Trophoblast cell (in vitro differentiated cells and primary cell): ENCODE data around the gene RAB3C.
"Not testable (repeated sequence)": the region's sequence is repeated elsewhere in the genome, so short reads cannot be mapped to it uniquely, and the experiment has no call there.

Experiments used
- DNase-seq, 2 donors: peaks; one replicate each; pipeline ENCODE4 v3.0.0-alpha.2; 2016
- H2AFZ ChIP-seq: 2 replicates; pipeline ENCODE4 v1.6.1; 2013; ENCODE audit warnings: low read length, moderate library complexity, mild to moderate bottlenecking; ENCODE audit not compliant: insufficient read depth, poor library complexity
- H2AK5ac ChIP-seq: 2 replicates; pipeline ENCODE4 v1.6.1; 2013; ENCODE audit warnings: mild to moderate bottlenecking, low read length
- H2BK120ac ChIP-seq: 2 replicates; pipeline ENCODE4 v1.6.1; 2013; ENCODE audit warnings: low read length, mild to moderate bottlenecking, moderate library complexity; ENCODE audit not compliant: insufficient read depth, poor library complexity
- H2BK12ac ChIP-seq: 2 replicates; pipeline ENCODE4 v1.6.1; 2013; ENCODE audit warnings: mild to moderate bottlenecking, low read length, moderate library complexity
- H2BK5ac ChIP-seq: 2 replicates; pipeline ENCODE4 v1.6.1; 2013; ENCODE audit warnings: low read length, low read depth, moderate library complexity, mild to moderate bottlenecking; ENCODE audit not compliant: poor library complexity
- H3K14ac ChIP-seq: 2 replicates; pipeline ENCODE4 v1.6.1; 2013; ENCODE audit warnings: mild to moderate bottlenecking, low read length
- H3K18ac ChIP-seq: 2 replicates; pipeline ENCODE4 v1.6.1; 2013; ENCODE audit warnings: mild to moderate bottlenecking, low read length
- H3K23ac ChIP-seq: 2 replicates; pipeline ENCODE4 v1.6.1; 2013; ENCODE audit warnings: low read length
- H3K27ac ChIP-seq: 2 replicates; pipeline ENCODE4 v1.5.1; 2013; ENCODE audit warnings: low read depth, mild to moderate bottlenecking, inconsistent platforms, low read length, moderate library complexity
- H3K27me3 ChIP-seq: 2 replicates; pipeline ENCODE4 v1.6.1; 2013; ENCODE audit warnings: inconsistent platforms, mild to moderate bottlenecking, low read length, moderate library complexity; ENCODE audit not compliant: insufficient read depth
- H3K36me3 ChIP-seq, 2 experiments: 1 replicate in 1 of 2; 2 replicates in 1 of 2; pipeline ENCODE4 v1.6.1; 2013; ENCODE audit warnings: low read length in 2 of 2, mild to moderate bottlenecking in 2 of 2, moderate library complexity in 1 of 2; ENCODE audit not compliant: insufficient read depth in 2 of 2, control insufficient read depth in 1 of 2
- H3K4ac ChIP-seq: 2 replicates; pipeline ENCODE4 v1.6.1; 2013; ENCODE audit warnings: low read depth, mild to moderate bottlenecking, low read length, moderate library complexity
- H3K4me1 ChIP-seq, 2 experiments: 1 replicate in 1 of 2; 2 replicates in 1 of 2; pipeline ENCODE4 v1.6.1; 2013; ENCODE audit warnings: low read length in 2 of 2, mild to moderate bottlenecking in 2 of 2, moderate library complexity in 1 of 2; ENCODE audit not compliant: insufficient read depth in 2 of 2, control insufficient read depth in 1 of 2
- H3K4me2 ChIP-seq: 2 replicates; pipeline ENCODE4 v1.6.1; 2013; ENCODE audit warnings: inconsistent platforms, mild to moderate bottlenecking, low read length, moderate library complexity
- H3K4me3 ChIP-seq: 2 replicates; pipeline ENCODE4 v1.5.1; 2013; ENCODE audit warnings: mild to moderate bottlenecking, low read depth, low read length, inconsistent platforms
- H3K79me1 ChIP-seq: one replicate; pipeline ENCODE4 v1.6.1; 2013; ENCODE audit warnings: low read length
- H3K79me2 ChIP-seq: 2 replicates; pipeline ENCODE4 v1.6.1; 2013; ENCODE audit warnings: low read length, mild to moderate bottlenecking; ENCODE audit not compliant: control insufficient read depth, insufficient read depth, poor library complexity
- H3K9ac ChIP-seq: 2 replicates; pipeline ENCODE4 v1.6.1; 2013; ENCODE audit warnings: mild to moderate bottlenecking, low read length
- H3K9me3 ChIP-seq: 2 replicates; pipeline ENCODE4 v1.6.1; 2013; ENCODE audit warnings: low read depth, mild to moderate bottlenecking, control low read depth, inconsistent platforms, low read length; ENCODE audit not compliant: insufficient read depth
- H4K12ac ChIP-seq: 2 replicates; pipeline ENCODE4 v1.6.1; 2013; ENCODE audit warnings: low read depth, mild to moderate bottlenecking, low read length, moderate library complexity
- H4K8ac ChIP-seq: 2 replicates; pipeline ENCODE4 v1.6.1; 2013; ENCODE audit warnings: low read depth, mild to moderate bottlenecking, low read length, moderate library complexity
- H4K91ac ChIP-seq: one replicate; pipeline ENCODE4 v1.6.1; 2013; ENCODE audit warnings: low read depth, mild to moderate bottlenecking, low read length, moderate library complexity
- WGBS: extraction: QIAGEN DNeasy Blood & Tissue Kit; methylation state at CpG from one replicate; pipeline ENCODE4 v1.1.7; 2013; ENCODE audit warnings: missing lambda C conversion rate; ENCODE audit not compliant: insufficient read length, insufficient coverage; ENCODE audit errors: extremely low coverage; 5-methylcytosine and 5-hydroxymethylcytosine counted together

The RAB3C gene

GRCh38 chr5:58708456-58708855 lies 125.6 kb downstream of the RAB3C start:
- no peaks in the 10 kb centered on the region for H3K79me2 ChIP-seq
- H3K4me1 ChIP-seq = no peaks in the 10 kb centered on the region
- no peak overlapping the region for H4K12ac ChIP-seq
- H3K27me3 ChIP-seq = no peaks in the 10 kb centered on the region
- H2BK12ac ChIP-seq = no peak overlapping the region
- no peaks in the 10 kb centered on the region for H3K79me1 ChIP-seq
- H2AFZ ChIP-seq = no peak overlapping the region
- no peak overlapping the region for H4K8ac ChIP-seq
- H3K18ac ChIP-seq = no peak overlapping the region
- H4K91ac ChIP-seq = no peak overlapping the region
- H3K4me3 ChIP-seq = no peak overlapping the region
- H3K9me3 ChIP-seq = no peaks in the 10 kb centered on the region
- DNase-seq = no peak
- no peak overlapping the region for H3K9ac ChIP-seq
- no peak overlapping the region for H2AK5ac ChIP-seq
- H3K36me3 ChIP-seq = no peaks in the 10 kb centered on the region
- no peak overlapping the region for H3K14ac ChIP-seq
- no peak overlapping the region for H3K23ac ChIP-seq
- no peak overlapping the region for H2BK5ac ChIP-seq
- H3K4ac ChIP-seq = no peak overlapping the region
- no peak overlapping the region for H3K27ac ChIP-seq
- no peak overlapping the region for H2BK120ac ChIP-seq
- no CpG with 5 or more reads among the region's 1 CpG for WGBS
- no peak overlapping the region for H3K4me2 ChIP-seq

- H4K91ac ChIP-seq, H3K4ac ChIP-seq, H3K4me1 ChIP-seq, H3K36me3 ChIP-seq, H3K27me3 ChIP-seq, H2AFZ ChIP-seq, H3K18ac ChIP-seq, H3K27ac ChIP-seq, H3K14ac ChIP-seq, H3K79me2 ChIP-seq, DNase-seq, H3K23ac ChIP-seq, H3K9ac ChIP-seq, H2BK5ac ChIP-seq, H3K9me3 ChIP-seq, H3K4me2 ChIP-seq, H2BK120ac ChIP-seq, H4K12ac ChIP-seq, H3K4me3 ChIP-seq, H2BK12ac ChIP-seq, H2AK5ac ChIP-seq, H4K8ac ChIP-seq, H3K79me1 ChIP-seq: not testable (repeated sequence)
- no CpG with 5 or more reads among the region's 8 CpGs for WGBS
Observed at GRCh38 chr5:58710425-58710824, 127.5 kb downstream of the RAB3C start.

GRCh38 chr5:58710871-58711270 lies 128.0 kb downstream of the RAB3C start:
- Histone ChIP-seq H4K12ac (no peak overlapping the region), H3K4me1 (no peaks in the 10 kb centered on the region), H3K27ac (no peak overlapping the region), H3K18ac (no peak overlapping the region), H2BK120ac (no peak overlapping the region), H3K4me3 (no peak overlapping the region), H2BK5ac (no peak overlapping the region), H3K79me1 (no peaks in the 10 kb centered on the region), H2AK5ac (no peak overlapping the region), H4K91ac (no peak overlapping the region), H3K36me3 (no peaks in the 10 kb centered on the region), H2AFZ (no peak overlapping the region), H4K8ac (no peak overlapping the region), H3K27me3 (no peaks in the 10 kb centered on the region), H3K14ac (no peak overlapping the region), H3K79me2 (no peaks in the 10 kb centered on the region), H3K9ac (no peak overlapping the region), H3K4ac (no peak overlapping the region), H3K23ac (no peak overlapping the region), H2BK12ac (no peak overlapping the region), H3K4me2 (no peak overlapping the region), H3K9me3 (no peaks in the 10 kb centered on the region)
- DNase-seq = no peak
- no CpG with 5 or more reads among the region's 3 CpGs for WGBS

GRCh38 chr5:58711965-58712364 lies 129.1 kb downstream of the RAB3C start:
- no peak overlapping the region for H2BK12ac ChIP-seq
- H3K36me3 ChIP-seq = no peaks in the 10 kb centered on the region
- H3K27me3 ChIP-seq = no peaks in the 10 kb centered on the region
- H3K79me1 ChIP-seq = no peaks in the 10 kb centered on the region
- no peak overlapping the region for H3K23ac ChIP-seq
- H4K91ac ChIP-seq = no peak overlapping the region
- H3K4me3 ChIP-seq = no peak overlapping the region
- H4K8ac ChIP-seq = no peak overlapping the region
- H3K14ac ChIP-seq = no peak overlapping the region
- WGBS = no CpG with 5 or more reads among the region's 5 CpGs
- no peak overlapping the region for H2BK120ac ChIP-seq
- no peak for DNase-seq
- no peak overlapping the region for H3K27ac ChIP-seq
- H2AFZ ChIP-seq = no peak overlapping the region
- no peaks in the 10 kb centered on the region for H3K4me1 ChIP-seq
- H3K18ac ChIP-seq = no peak overlapping the region
- H3K79me2 ChIP-seq = no peaks in the 10 kb centered on the region
- no peaks in the 10 kb centered on the region for H3K9me3 ChIP-seq
- H3K4me2 ChIP-seq = no peak overlapping the region
- no peak overlapping the region for H3K9ac ChIP-seq
- no peak overlapping the region for H2AK5ac ChIP-seq
- H4K12ac ChIP-seq = no peak overlapping the region
- H3K4ac ChIP-seq = no peak overlapping the region
- no peak overlapping the region for H2BK5ac ChIP-seq
